ENCODE results near the gene TAOK3.
A peak's percentile ranks its signal among the peaks of the same experiment; 100 is the strongest.

TAOK3 gene

GRCh38 chr12:118126119-118126757 lies 246.5 kb downstream of the TAOK3 start:
- no peak for DNase-seq

- DNase-seq = no peak
Observed at GRCh38 chr12:118125743-118126118, 247.0 kb downstream of the TAOK3 start.

DNA sequence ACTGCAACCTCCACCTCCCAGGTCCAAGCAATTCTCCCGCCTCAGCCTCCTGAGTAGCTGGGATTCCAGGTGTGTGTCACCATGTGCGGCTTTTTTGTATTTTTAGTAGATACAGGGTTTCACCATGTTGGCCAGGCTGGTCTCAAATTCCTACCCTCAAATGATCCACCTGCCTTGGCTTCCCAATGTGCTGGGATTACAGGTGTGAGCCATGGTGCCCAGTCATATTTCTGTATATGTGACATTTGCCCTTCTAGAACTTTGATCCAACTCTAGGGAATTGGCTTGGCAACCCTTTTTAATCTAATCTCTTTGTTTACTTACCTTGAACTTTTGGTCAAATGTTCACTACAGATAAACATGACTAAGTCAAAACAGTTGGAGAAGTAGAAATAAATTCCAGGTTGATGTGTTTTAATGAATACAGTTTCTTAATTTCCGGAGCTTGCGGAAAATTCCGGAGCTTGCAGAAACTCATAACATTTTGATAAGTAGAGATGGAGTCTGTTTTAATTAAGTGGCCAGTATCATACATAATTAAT lies 248.3 kb downstream of the TAOK3 start:
- no peak for DNase-seq

DNA sequence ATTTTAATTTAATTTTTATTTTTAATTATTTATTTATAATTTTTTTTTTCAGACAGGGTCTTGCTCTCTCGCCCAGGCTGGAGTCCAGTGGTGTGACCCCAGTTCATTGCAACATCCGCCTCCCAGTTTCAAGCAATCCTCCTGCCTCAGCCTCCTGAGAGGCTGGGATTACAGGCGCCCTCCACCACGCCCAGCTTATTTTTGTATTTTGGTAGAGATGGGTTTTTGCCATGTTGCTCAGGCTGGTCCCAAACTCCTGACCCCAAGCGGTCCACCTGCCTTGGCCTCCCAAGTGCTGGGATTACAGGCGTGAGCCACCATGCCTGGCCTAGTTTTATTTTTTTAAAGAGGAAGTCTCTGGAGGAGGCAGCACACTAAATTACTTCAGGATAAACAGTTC lies 250.4 kb downstream of the TAOK3 start:
- no peak for DNase-seq

GRCh38 chr12:118120579-118121363 lies 251.9 kb downstream of the TAOK3 start:
- peak; percentile 68 for DNase-seq

- DNase-seq = no peak
Observed at GRCh38 chr12:118119449-118119879, 253.2 kb downstream of the TAOK3 start.

- DNase-seq = no peak
Observed at GRCh38 chr12:118109088-118109487, 263.6 kb downstream of the TAOK3 start.

DNA sequence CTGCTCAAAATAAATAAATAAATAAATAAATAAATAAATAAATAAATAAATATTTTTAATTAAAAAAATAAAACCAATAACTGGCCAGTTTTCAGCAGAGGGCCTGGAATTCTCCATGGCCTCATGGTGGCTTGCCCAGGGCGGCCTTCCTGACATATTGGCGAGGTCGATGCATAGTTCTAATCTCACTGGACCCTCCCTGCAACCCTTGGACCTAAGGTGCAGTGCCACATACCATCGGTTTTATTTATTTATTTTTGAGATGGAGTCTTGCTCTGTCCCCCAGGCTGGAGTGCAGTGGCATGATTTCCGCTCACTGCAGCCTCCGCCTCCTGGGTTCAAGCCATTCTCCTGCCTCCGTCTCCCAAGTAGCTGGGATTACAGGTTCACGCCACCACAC lies 265.0 kb downstream of the TAOK3 start:
- DNase-seq = no peak

GRCh38 chr12:118107011-118107410 lies 265.7 kb downstream of the TAOK3 start:
- DNase-seq = no peak

DNA sequence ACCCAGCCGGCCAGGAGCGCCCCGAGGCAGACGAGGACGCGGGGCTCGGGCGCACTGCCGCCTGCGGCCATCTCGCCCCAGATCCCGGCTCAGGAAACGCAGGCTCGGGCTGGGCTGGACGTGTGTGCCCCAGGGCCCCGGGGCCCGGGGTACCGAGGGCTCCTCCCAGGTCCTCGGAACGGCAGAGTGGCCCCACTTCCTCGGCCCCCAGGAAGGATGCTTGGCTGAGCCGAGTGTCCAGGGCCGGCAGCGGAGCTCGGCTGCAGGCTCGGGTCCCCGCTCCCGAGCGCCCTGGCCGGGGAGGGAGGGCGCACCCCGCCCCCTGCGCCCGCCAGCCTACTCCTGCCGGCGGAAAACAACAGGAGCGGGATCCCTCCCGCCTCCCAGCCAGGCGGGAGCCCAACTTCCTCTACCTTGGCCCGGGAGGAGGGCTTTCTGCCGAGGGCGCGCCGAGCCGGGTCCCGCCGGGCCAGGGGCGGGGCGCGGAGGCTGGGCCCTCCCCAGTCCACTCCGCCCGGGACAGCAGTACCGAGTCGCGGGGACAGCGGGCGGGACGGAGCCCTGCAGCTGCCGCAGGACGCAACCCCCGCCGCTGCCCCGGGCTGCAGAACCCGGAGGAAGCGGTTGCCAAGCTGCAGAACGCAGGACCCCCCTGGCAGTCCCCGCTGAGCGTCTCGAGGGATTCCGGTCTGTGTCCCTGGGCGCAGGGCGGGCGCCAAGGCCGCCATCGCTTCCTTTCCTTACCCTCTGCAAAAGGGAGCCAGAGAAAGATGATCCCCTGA lies 268.9 kb downstream of the TAOK3 start, which contains the start of gene VSIG10:
VSIG10 (minus strand) TSS at position 411 of the 782 bp plus-strand sequence; CDS start at position 71, 340 bp downstream.
- peak; percentile 55 for DNase-seq

GRCh38 chr12:118103201-118103600 lies 269.5 kb downstream of the TAOK3 start:
- DNase-seq = peak; percentile 20

- DNase-seq = no peak
Observed at GRCh38 chr12:118102609-118103008, 270.1 kb downstream of the TAOK3 start.

- DNase-seq = no peak
Observed at GRCh38 chr12:118102070-118102469, 270.6 kb downstream of the TAOK3 start.

DNA sequence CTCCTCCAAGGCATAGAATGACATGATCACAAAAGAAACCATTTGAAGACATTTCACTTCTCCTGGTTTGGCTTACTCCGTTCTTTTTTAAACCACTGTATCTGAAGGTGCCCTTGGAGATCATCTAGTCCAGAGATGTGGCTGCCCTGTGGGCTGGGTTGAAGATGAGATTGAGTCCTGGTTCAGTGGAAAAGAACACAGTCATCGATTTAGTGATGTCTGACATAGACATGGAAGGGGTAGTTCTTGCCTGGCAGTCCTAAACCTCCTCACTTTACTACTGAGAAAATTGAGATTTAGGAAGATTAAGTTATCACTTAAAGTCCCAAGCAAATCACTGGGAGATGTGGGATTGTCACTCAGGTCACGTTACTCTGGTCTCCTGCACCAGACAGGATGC lies 271.7 kb downstream of the TAOK3 start:
- DNase-seq = no peak

Data from NCI-H2107 (cell line).